GM12872 (cell line): ENCODE data around the gene CDH20.

Experiments
- TF ChIP-seq, protein P1 (sequence below): IDR thresholded peaks from 3 replicates; pipeline ENCODE4 v1.5.1; 2011; ENCODE audit warnings: low read depth, mild to moderate bottlenecking, low read length, moderate library complexity; ENCODE audit not compliant: insufficient read depth

CDH20 gene

DNA sequence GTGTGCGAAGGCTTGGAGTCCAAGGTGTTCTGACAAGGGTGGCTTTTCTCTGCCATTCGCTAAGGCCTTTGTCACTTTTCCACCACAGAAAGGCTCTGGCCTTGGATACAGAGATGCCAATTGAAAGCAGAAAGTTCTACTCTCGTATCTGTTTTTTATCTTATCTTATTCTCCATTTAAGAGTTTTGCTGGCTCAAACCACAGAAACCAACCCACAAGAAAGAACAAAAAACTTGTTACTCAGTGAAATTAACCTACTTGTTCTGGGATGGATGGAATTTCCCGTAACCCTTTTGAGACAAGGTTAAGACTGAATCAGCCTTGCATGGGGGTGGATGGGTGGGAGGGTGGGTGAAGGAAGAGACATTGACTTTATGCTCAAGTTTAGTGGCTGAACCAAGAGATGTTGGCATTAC is 221.7 kb downstream of the CDH20 start:
- TF ChIP-seq, protein P1, sequence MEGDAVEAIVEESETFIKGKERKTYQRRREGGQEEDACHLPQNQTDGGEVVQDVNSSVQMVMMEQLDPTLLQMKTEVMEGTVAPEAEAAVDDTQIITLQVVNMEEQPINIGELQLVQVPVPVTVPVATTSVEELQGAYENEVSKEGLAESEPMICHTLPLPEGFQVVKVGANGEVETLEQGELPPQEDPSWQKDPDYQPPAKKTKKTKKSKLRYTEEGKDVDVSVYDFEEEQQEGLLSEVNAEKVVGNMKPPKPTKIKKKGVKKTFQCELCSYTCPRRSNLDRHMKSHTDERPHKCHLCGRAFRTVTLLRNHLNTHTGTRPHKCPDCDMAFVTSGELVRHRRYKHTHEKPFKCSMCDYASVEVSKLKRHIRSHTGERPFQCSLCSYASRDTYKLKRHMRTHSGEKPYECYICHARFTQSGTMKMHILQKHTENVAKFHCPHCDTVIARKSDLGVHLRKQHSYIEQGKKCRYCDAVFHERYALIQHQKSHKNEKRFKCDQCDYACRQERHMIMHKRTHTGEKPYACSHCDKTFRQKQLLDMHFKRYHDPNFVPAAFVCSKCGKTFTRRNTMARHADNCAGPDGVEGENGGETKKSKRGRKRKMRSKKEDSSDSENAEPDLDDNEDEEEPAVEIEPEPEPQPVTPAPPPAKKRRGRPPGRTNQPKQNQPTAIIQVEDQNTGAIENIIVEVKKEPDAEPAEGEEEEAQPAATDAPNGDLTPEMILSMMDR: no peak

DNA sequence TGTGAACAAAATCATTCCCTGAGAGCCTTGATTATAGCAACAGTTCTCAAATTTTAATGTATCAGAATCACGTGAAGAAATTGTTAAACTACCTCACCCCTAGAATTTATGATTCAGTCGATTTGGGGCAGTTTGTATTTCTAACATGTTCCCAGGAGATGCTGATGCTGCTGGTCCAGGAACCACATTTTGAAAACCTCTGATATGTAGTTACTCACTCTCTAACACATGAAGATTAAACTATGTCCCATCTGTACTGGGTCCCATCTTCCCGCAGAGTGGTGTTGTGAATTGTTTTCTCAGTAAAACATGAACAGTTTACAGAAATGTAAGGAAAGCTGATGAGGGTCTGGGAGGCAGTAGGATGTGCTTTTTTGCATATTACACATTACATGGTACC is 223.1 kb downstream of the CDH20 start:
- TF ChIP-seq, protein P1: no peak

DNA sequence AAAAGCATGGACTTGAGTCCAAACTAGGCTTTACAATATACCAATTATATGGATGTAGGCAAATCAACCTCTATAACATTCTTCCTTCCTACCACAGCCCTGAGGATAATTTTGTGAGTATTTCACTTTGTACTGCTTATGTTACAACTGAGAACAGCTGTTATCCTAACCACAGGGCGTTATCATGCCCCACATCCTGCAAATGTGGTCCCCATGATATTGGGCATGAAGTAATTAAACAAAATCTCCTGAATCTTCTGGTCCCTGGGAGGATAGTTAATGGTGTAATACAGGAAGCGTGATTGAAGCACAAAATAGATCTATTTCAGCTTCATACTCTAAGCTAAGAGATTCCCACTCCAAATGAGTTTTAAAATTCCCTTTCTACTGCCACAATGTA is 223.6 kb downstream of the CDH20 start:
- TF ChIP-seq, protein P1: no peak

DNA sequence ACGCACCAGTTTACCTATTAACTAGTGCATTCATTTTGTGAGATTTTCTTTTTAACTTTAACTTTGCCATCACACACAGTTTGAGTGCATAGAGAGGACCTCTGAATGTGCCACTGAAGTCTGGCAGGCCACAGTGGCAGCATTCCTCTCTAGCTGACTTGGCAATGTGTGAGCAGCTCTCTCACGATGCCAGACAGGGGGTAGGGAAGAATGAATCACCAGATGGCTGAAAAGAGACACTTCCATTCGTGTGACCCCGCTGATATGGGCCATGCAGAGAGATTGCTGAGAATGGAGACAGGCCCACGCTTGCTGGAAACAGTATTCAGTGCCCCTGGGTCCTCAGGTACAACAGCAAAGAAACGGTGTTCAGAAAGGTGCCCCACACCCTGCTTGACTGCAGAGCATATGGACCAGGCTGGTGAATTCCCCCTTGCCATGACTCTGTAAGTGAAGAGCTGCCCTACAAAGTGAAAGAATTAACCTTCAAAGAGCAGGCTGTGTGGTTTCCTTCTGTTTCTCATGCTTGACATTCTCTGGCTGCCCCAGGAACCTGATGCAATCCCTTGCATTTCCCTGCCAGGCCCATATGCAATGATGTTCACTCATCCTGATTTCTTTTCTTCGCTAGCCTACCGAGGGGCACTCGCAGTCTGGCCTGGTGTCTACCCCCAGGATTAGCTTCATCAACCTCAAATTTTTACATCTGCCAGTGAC is 236.1 kb downstream of the CDH20 start:
- TF ChIP-seq, protein P1: no peak

DNA sequence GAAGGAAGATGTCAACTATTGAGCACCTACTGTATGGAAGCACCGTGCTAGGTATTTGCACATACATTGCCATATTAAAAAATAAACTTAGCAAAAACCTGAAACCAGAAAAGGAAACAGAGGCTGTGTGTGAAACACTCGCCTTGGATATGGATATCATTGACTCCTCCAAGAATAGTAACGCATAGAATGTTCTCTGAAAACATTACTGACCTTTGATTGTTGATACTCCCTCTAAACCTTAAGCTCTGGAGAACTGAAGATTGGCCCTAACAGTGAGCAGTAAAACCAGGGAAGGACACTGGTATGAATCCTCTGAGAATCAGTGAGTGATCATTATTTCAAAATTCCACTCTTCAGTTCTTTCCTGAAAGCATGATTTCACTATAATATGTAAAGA is 236.8 kb downstream of the CDH20 start:
- TF ChIP-seq, protein P1: no peak

DNA sequence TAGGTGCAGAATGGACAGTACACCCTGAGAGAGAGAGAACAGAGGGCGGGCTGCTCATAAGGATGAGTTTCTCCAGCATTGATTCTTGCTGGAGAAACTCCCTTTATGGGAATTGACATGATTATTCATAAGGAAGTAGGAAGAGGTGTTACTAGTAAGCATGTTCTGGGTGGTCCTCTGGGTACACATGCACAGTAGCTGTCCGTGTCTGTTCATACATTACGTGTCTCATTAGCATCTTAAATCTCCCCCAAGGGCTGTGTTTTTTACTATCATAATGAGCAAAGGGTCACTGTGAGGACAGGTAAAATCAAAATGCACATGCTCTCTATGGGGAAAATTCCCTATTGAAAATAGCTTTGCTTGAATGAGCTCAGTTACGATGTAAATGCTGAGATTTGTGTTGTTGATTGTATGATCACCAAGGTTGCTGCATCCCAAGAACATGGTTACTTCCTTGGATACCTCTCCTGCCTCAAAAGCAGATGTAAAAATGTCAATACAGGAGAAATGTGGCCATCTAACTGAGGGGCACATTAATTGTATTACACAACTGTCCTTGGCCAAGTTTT is 238.9 kb downstream of the CDH20 start:
- TF ChIP-seq, protein P1: no peak

DNA sequence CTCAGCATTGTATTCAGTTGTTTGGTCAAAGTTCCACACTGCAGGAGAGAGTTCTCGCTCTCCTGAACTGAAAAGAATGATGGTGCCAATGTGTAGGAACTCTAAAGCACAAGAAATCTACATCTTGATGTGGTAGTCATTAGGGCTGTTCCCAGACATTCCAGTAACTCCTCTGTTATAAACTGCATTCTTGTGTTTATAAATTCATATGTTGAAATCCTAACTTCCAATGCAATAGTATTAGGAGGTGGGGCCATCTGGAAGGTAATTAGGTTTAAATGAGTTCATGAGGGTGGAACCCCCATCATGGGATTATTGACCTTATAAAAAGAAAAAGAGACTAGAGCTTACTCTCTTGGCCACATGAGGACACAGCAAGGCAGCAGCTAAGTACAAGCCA is 239.6 kb downstream of the CDH20 start:
- TF ChIP-seq, protein P1: no peak
